HG03039 (cell line): Measurements from ENCODE around the gene ALOX5AP.

Source experiments
- ATAC-seq: cut with Tn5 transposase; IDR thresholded peaks from one replicate; pipeline ENCODE4 v1.9.1; 2021; ENCODE audit warnings: mild to moderate bottlenecking, moderate library complexity; ENCODE audit not compliant: unreplicated experiment

The ALOX5AP gene

DNA sequence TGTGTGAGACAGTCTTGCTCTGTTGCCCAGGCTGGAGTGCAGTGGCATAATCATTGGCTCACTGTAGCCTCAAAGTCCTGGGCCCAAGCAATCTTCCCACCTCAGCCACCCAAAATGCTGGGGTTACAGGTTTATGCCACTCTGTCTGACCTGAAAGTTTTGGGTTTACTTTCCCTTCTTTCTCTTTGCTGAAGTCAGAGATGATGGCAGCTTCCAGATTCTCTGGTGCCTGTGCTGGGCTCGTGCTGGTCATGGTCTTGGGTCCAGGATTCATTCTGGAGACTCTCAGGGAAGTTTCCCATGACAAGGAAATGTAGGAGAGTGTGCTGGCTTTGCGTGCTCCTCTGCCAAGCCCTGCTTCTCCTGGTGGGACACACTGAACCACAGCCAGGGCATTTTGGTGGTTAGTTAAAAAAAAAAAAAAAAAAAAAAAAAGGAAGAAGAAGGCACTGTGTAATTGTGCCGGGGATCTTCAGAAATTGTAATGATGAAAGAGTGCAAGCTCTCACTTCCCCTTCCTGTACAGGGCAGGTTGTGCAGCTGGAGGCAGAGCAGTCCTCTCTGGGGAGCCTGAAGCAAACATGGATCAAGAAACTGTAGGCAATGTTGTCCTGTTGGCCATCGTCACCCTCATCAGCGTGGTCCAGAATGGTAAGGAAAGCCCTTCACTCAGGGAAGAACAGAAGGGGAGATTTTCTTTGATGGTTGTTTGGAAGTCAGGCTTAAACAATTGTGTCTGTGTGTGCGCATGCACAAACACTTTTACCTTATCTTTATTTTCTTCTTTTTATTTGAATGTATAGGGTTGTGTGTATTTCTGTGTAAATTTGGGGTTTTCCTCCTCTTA, at the start of gene ALOX5AP:
TSS of gene ALOX5AP (plus strand) at position 519 of the 847 bp plus-strand sequence. CDS start at position 582, 63 bp downstream.
- ATAC-seq, result peak; percentile 64

DNA sequence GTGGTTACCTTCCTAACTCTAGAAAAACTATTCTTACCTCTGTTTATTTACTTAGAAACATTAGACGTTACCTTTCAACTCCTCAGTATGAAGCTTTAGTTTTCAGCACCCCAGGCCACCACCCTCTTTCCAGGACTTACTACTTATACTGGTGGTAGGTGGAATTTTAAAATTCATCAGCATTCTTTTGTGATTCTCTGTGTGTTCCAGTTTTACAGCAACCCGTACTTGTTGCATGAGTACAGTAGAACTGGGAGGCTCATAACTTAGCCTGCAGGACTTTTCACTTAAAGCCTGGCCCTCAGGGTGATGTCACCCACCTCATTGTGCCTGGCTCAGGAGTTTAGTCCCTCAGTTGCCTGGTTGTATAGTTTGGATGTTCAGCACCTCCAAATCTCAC, 49.4 kb upstream of the ALOX5AP start:
- no peak for ATAC-seq

DNA sequence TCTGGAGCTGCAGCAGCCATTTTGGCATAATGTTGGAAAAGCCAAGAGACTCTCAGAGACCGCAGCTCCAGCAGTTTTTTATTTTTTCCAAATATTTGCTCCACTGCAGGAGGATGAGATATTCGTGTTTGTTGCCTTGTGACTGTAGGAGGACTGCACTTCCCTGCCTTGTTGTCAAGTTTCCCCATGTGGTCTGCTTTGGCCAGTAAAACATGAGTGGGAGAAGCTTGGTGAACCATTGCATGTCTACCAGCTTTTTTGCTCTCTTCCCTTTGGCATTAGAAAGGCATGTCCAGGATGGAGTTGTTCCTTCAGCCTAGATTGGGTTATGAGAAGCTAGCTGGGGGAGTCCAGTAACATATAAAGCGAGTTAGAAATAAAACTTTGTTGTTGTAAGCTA, 47.7 kb upstream of the ALOX5AP start:
- no peak for ATAC-seq

DNA sequence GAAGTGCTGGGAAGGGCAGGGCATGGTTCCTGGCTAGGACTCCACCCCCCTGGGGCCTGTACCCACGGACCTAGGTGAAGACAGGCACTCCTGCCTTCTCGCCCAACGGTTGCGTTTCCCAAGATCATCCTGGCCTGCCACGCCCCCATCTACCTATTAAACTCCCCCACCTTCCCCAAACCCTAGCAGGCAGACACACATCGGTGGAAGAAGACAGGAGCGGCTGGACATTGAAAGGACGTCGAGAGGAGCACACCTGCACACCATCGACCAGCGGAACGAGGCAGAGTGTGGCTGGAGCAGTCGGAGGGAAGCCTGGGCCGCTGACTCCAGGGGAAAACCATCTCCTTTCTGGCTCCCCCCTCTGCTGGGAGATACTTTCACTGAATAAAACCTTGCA, 45.6 kb upstream of the ALOX5AP start:
- ATAC-seq, result no peak

DNA sequence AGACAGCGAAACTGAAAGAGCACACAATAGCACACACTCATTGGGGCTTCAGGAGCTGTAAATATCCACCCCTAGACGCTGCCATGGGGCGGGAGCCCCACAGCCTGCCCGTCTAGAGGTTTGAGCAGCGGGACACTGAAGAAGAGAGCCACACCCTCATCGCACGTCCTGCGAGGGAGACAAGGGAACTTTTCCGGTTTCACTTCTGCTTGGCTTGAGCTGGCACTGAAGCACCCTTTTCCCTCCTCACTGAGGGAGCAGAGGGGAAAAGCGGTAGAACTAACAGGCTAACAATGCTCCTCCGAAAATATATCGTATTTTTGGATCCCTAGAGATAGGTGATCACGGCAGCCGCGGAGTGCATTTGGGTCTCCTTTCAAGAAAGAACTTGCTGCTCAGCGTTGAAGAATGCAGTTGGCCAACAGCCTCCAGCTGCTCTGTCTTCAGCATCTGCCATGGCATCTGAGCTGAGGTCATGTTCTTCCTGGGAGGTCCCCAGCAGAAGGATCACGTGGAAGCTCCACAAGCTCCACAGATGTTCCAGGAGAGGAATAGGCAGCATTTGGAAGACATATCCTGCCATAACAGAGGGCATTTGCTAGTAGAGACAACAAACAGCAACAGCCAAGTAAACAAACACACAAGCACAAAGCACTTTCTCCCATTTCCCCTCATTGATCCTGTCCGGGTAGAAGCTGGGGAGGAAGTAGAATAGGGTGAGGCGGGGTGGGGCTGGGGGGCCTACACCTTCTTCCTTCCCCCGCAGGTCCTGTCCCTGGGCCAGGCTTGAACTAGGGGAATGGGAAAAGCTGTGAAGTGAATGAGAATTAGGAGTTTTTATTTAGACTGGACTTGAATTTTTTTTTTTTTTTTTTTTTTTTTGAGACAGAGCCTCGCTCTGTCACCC, 44.8 kb upstream of the ALOX5AP start:
- peak; percentile 61 for ATAC-seq

DNA sequence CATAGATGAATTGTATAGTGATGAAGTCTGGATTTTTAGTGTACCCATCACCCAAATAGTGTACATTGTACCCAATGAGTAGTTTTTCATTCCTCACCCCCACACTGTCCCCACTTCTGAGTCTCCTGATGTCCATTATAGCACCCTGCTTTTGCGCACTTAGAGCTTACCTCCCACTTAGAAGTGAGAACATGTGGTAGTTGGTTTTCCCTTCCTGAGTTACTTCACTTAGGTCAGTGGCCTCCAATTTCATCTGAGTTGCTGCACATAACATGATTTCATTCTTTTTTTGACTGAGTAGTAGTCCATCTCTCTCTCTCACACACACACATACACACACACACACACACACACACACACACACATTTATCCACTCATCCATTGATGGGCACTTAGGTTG, 43.2 kb upstream of the ALOX5AP start:
- ATAC-seq, result no peak

DNA sequence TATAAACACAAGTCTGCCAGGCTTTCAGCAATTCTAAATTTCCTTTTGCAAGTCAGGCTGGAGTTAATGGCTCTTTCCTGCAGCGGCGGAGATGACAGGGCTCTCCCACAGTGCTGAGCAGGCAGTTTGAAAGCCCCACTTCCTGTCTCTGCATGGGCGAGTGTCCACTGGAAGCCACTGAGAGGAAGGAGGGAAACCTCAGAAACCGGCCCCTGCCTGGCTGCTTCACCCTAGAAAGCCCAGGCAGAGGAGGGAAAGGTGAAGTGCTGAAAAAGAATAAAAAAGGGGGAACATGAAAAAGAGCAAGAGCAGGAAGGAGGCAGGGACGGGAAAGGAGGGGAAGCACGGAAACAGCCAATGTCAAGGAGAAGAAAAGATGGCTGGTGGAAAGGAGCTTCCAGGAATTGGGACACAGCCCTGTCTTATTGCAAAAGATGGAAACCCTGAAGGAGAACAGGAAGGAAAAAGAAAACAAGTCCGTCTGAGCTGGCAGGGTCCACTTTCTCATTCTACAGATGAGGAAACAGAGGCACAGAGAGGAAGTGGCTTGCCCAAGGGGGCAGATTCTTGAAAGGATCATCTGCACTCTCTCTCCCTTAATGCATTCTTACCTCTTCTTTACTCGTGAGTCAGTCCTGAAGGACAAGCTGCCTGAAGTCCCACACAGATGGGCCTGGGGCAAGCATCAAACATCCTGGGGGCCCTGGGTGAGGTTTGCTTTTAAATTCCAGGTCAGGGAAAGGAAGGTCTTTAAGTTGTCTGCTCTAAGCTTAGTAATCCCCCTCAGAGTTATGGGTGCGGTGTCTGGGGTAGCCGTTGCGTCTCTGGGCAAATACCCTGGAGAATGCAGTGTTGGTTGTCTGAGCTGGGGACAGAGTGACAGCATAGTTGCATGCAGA, 38.8 kb upstream of the ALOX5AP start:
- ATAC-seq, result no peak

DNA sequence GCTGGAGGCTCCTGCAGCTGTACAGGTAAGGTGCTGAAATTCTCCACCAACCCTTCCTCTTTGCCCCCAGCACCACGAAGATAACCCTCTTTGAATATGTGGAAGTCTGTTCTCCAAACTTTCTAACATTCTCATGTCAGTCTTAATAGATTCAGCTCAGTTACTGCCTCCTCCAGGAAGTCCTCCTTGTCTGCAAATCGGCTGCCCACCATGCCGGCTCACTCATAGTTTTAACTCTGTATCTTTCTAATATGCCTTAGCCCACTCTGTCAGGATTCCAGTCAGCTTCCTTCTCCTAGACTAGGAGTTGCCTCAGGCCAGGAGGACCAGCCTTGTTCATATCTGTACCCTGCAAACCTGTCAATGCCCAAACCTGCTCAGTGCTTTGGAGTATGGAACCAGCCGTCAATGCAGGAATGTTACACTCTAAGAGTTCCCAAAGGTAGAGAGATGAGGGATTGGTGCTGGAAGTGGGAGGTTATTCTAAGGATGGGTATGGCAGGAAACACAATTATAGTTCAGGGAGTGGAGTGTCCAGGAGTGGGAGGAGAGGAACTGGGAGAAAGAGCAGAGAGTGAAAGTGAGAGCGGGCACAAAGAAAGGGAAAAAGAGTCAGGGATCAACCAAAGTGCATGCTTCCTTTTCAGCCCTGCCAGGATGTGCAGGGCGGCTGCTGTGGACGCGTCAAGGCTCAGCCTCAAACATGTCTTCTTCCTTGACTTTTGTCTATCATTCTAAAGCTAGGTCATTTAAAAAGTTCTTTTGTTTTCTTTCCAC, 38.0 kb upstream of the ALOX5AP start:
- no peak for ATAC-seq

DNA sequence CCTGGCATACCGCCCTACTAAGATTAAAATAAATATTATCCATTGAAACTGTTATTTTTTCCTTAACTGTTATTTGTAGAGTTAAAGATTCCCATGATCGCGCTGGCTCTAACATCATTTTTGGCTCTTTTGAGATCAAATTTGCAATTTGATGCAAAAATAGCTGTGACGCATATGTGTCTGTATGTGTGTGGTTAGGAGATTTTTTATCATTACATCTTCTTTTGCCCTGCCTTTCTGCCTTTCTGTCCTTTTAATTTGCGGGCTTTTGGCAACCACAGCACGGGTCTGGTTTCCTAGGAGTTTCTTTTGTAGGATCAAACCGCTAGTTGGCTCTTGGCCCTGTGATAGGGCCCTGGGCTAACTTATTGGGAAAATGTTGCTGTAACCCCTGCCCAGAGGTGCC, 37.3 kb upstream of the ALOX5AP start:
- ATAC-seq, result no peak

DNA sequence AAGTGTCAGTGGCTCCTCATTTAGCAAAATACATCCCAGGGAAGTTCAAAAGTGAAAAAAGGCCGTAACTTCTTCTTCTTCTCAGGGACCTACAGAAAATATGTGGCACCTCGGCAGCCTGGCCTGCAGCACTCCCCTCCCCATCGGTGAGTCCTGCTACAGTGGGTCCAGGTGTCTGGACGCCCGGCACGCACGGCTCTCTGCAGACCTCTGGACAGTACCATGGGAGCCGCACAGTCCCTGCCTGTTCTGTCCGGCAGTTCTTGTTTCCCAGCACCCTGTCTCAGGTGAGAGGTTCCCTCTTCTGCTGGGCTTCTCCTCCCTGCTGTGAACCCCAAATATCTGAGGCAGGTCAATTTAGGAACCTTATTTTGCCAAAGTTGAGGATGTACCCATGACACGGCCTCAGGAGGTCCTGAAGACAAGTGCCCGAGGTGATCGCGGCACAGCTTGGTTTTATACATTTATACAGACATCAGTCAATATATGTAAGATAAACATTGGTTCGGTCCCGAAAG, 36.8 kb upstream of the ALOX5AP start:
- ATAC-seq, result no peak

DNA sequence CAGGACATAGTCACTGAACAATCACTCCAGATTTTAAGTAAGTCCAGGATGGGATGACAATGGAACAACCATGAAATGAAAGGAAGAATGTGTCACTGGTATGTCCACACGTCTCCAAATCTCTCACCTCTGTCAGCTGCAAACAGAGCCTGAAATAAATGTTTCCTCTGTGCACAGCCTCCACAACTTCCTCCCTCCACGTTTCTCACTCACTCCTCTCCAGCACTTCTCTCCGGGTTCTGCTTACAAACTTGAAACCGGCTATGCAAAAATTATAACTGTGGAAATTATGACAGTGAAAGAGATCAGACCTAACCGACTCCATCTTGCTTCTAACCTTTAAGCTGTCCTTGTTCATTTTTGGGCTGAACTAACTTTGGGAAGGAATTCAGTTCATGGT, 35.0 kb upstream of the ALOX5AP start:
- ATAC-seq, result no peak

DNA sequence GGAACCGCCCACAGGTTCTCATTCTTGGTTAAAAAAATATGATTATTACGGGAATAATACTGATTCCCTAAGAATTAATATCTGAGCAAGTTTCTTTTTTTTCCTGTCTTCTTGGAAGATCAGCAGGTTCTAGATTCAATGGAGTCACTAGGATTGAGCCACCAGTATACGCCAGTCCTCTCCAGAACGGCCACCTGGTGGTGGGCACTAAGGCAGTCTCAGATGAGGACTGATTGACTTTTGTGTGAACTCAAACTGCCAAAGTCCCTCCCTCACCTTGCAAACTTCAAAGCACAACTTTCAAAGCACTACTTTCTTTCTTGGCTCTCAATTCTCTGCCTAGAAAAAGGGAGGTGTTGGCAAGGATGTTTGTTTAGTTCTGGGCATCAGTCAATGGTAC, 33.3 kb upstream of the ALOX5AP start:
- no peak for ATAC-seq

DNA sequence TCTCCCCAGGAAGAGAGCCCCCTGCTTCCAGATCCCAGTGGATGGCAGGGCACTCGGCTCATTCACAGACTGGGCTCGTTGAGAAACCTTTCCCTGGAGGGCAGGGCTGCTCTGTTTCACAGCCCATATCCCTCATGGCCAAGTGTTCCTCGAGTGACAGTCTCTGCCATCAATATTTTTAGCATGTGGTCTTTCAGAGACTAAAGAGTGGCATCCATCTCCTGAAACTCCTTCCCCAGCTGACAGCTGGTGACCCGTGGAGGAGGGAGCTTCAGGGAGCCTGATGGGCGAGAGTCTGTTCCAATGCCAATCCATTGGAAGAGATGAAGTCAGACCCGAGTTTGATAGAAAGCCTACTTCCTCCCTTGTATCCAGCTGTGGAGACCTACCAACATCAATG, 30.7 kb upstream of the ALOX5AP start:
- ATAC-seq, result no peak

DNA sequence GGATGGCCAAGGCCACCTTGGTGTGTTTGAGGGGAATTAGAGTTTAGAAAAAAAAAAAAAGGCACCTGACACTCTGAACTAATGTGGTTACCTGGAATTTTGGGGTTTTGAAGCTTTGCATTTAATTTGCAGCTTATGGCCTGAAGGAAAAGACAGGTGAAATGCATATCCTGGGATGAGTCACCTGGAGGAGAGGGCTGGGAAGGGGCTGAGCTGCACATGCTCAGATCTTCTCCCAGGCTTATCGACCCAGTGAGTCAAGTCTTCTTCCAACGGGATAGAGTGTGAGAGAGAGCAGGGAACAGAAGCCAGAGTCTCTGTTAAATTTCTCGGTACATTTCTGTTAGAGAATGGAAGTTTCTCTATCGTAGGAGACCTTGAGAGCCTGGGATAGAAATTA, 29.7 kb upstream of the ALOX5AP start:
- no peak for ATAC-seq

DNA sequence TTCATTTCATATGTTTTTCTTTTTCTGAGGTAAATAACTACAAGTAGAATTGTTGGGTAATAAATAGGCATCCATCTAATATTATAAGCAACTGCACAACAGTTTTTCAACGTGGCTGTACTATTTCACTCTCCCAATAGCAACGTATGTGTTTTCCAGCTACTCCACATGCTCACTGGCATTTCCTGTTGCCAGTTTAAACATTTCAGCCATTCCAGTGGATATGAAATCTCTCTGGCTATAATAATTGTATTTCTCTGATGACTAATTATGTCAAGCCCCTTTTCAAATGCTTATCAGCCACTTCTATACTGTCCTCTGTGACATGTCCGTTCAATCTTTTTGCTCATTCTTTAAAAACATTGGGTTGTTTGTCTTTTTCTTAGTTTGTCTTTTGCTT, 26.8 kb upstream of the ALOX5AP start:
- ATAC-seq, result no peak

DNA sequence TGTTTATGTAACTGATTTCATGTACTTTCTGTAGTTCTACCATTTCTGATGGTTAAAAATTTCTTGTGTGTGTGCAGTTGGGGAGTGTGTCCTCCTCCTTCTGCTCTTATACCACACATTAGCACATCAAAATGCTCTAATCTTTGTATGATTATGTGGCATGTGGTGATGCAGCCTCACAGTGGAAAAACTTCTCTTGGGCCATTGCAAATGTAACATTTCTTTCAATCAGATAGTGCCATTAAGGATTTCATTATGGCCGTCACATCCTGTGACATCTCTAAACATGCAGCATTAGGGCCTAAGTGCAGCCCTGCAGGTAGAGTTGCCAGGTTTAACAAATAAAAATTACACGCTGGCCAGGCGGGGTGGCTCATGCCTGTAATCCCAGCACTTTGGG, 24.9 kb upstream of the ALOX5AP start:
- ATAC-seq, result no peak

DNA sequence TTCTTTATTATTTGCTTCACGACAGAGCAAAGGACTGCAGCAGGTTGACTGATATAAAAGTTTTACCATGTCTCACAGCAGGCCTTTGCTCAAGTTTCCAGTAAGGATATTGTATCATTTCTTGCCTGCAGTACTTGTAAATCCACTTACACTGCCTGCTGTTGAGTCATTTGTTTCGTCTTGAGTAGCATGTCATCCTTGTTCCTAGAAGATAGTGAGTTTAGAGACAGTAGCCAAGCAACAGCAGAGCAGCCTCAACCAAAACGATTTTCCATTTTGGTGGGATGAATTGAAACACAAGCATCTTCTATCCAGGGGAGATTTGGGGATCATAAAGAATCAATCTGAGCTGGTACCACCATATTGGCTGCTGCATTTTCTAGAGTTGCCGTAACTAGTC, 24.0 kb upstream of the ALOX5AP start:
- no peak for ATAC-seq

DNA sequence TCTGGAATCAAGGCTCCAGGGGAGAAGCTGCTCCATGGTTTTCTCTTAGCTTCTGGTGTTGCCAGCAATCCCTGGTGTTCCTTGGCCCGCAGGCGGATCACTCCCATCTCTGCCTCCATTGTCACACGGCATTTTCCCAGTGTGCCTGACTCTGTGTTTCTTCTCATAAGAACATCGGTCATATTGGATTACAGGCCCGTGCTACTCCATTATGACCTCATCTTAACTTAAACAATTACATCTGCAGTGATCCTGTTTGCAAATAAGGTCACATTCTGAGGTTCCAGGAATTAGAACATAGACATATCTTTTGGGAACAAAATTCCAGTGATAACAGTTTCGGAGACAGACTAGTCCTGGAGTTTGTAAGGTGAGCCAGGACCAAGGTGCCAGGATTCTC, 23.5 kb upstream of the ALOX5AP start:
- no peak for ATAC-seq

DNA sequence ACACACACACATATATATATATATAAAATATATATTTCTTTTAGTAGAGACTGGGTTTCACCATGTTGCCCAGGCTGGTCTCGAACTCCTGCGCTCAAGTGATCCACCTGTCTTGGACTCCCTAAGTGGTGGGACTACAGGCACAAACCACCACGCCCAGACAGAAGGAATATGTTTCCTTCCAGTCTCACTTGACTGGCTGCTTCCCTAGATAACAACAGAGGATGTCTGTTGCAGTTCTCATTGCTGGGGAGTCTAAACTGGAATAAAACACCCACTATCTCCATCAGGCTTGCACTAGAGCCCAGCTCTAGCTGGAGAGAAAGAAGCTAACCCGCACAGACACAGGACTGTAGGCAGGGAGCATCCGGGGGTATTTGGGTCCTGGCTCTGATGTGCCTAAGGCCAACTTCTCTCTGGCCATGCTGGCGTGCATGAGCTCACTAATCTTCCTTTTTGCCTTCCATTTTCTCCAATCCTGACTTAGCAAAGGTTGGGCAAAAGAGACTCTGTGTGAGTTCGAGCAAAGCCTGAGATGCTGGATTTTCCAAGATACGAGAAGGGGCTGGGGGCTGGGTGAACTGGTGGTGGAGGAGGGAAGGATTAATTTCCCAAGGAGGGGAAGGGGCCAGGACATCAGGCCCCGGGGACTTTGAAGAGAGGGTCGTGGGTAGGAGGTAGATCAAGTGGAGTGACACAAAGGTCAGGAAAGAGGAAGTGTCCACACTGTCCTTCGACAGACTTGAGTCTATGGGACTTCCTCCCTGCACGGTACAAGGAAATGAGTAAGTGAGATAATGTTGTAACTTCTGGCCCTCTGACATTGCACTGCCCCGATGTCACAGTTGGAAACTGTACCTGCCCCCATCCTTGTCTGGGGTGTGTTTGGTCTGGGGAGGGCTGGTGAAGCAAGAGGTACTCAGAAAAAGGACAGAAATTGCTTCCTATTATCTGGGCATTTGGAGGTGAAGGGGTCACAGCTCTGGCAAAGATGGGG, 22.5 kb upstream of the ALOX5AP start:
- no peak for ATAC-seq
